HG03064 (cell line): ENCODE measurements around the gene AGK.

ENCODE experiments used
- ATAC-seq: cut with Tn5 transposase; IDR thresholded peaks from one replicate; pipeline ENCODE4 v1.9.1; 2021; ENCODE audit warnings: low read depth; ENCODE audit not compliant: unreplicated experiment

AGK gene

GRCh38 chr7:141551094-141551781, at the start of gene AGK:
AGK (plus strand) TSS chr7:141551410; CDS start chr7:141555467, 4,057 bp downstream.
- peak; percentile 94 for ATAC-seq

DNA sequence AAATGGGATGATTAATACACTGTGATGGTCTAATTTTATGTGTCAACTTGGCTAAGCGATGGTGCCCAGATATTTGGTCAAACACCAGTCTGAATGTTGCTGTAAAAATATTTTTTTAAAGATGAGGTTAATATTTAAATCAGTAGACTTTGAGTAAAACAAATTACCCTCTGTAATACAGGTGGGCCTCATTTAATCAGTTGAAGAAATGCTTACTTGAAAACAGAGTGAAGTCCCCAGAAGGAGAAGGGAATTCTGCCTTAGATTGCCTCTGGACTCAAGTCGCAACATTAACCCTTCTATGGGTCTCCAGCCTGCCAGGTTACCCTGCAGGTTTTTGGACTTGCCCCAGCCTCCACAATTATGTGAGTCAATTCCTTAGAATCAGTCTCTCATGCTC, 49.8 kb upstream of the AGK start:
- no peak for ATAC-seq

DNA sequence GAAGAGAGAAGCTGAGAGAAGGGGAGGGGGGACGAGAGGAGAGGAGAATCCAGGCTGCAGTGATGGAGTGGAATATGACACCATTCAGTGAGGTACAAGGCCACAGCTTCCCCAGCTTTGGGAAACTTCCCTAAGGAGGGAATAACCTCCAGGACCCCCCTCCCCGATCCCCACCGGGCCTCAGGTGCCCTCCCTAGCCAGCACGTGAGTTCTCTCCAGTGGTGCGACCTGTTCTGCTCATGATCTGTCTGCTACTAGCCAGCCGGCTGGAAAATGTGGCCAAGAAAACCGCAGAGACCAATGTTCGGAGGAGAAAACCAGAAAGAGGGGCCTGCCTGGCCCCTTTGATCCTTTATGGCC, 39.9 kb upstream of the AGK start:
- no peak for ATAC-seq

DNA sequence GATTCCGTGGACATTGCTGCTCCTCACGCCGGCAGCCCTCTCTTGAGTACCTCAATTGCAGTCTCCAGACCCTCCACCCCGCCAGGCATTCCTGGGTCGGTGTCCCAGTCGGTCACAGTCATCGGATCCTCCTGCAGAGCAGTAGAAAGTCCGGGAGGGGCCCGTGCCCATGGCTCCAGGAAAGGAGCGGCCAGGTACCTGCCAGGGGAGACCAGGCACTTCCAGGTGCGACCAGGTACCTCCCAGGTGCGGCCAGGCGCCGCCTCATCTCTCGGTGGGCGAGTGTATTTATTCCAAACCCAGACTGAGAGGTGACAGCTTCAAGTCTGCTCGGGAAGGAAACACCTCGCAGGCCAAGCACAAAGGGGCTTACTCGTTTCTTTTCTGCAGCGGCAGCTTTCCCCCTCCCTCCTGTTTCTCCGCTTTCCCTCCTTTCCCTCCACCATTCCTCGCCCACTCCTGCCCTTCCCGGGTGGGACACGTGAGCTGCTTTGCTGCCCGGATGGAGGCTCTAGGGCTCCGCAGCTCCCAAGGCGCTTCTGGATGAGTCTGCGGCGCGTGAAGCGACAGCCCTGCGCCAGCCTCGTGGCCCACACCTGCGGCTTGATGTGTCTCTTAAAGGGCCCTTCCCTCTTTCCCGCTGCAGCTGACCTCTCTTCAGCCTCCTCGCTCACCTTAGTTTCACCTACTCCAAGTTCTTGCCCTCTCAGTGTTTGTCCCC, 39.4 kb upstream of the AGK start:
- ATAC-seq: no peak

- ATAC-seq: no peak
Measured at GRCh38 chr7:141512597-141512996, 38.6 kb upstream of the AGK start.

- no peak for ATAC-seq
Measured at GRCh38 chr7:141513720-141514119, 37.5 kb upstream of the AGK start.

DNA sequence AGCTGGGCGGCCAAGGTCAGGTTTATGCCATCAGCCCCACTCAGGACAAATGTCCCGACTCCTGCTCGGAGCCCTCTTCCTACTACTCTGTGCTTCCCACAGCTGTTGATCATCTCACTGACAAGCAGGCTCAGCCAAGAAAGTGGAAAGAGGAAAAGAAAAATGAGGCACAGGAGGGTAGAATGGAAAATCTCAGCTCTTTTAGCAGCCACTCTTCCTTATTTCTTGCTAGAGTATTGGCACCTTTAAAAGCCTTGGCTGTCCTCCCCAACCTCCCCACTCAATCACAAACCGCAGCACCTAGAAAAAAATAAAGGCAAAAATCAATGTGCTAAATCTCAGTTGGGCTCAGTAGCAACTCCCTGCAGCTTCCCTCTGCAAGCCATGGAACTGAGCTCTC, 35.3 kb upstream of the AGK start:
- ATAC-seq: no peak

GRCh38 chr7:141519623-141520022, 31.6 kb upstream of the AGK start:
- no peak for ATAC-seq

DNA sequence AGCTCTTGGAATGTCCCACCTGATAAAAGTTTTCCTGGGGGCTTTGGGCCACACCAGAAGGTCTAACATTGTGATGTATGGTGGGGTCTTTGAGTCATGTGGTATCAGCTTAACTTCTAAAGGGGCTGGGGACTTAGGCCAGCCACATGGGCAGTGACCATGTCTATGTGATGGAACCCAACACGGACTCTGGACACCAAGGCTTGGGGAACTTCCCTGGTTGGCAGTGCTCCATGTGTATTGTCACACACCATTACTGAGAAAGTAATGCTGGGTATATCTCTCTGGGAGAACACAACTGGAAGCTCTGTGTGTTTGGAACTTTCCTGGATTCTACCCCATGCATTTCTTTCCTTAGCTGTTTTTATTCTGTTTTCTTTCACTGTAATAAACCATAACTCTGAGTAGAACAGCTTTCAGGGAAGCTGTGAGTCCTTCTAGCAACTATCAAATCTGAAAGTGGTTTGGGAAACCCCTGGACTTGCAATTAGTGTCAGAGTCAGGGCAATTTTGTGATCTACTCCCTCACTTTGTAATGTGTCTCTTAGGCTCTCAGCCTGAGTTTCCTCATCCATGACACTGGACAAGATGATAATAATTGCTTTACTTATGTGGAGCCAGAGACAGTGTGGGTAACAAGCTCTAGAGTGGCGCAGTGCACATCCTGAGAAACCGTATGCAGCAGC, 28.4 kb upstream of the AGK start:
- no peak for ATAC-seq

DNA sequence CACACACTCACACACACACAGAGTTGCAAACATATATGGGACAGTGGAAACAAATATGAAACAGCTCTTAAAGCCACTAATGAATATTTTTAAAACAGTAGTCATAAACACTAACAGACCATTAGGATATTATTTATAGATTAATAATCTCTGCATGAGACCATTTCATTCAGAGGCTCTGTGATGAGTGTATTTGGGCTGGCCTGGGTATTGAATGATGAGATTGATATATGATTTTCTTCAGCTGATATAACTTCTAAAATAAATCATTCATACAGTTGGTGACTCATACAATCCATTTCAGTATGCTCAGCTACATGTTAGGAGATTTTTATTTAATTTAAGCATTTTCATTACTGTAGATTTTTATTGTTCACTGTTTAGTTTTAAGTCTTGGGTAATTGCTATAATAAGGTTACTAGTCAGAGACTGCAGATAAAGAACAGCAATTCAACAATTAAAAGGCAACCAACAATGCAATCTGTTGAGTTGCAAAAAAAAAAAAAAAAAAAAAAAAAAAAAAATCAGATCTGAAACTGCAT, 25.2 kb upstream of the AGK start:
- ATAC-seq: no peak

DNA sequence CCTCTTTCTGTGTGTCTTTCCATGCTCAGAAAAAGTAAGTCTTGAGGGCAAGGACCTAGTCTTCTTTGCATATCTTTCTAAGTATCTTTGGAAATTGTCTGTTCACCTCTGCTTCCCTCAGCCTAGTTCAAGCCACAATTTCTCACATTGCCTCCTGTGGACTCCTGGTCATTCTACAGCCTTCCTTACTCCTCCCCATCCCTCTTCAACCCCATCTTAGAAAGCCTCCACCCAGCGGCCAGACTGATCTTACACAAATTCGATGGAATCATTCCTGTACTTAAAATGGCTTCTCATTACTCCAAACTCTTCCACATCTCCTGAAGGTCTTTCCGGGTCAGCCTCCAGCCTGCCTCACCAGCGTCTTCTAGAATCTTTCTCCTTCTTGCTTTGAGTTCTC, 24.1 kb upstream of the AGK start:
- no peak for ATAC-seq

DNA sequence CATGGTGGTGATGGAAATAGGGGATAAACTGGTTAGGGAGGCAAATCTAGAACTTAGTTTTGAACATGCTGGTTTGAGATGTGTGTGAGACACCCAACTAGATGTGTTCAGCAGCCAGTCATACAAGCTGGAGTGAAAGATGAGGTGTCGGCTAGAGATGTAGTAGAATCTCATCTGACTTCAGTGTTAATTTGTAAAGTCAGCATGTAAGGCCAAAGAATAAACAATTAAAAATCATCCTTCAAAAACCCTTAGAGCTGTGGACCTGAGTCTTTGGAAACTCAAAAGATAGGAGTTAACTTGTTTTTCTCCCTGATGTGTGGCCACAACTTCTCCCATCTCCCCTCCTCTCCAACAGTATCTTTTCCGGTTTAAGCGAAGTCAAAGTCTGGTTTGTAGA, 22.8 kb upstream of the AGK start:
- no peak for ATAC-seq

DNA sequence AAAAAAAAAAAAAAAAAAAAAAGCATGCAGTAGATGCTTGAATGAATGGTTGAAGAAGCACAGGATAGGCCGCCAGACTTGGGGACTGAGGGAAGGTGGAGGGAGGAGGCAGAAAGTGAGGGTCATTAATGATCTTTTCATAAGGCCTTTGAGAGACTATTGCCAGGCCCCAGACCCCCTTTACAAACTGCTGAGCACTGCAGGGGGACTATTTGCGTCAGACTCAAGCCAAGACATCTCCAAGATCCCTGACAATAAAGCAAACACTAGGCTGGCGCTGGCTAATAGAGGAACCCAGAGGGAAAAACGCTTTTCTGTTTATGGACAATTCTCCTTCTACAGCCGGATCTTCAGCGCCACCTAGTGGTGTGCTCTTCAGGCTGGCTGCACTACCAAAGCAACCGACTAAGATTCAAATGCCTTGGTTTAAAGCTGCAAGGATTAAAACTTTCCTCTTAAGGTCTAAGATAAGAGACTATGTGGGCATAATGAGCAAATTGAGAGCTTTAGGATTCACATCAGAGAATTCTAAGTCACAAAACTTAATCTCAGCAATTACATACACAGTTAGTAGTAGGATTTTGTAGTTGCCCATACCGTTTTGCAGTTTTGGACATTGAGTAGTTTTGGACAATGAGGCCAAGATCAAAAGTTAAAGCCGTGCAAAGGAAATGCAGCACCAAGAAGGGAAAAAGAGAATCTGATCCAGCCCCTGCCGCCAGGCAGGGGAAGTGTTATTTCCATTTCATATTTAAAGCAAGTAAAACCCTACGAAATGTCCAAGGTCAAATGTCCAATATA, 17.9 kb upstream of the AGK start:
- ATAC-seq: no peak

- ATAC-seq: no peak
Measured at GRCh38 chr7:141534757-141535737, 16.2 kb upstream of the AGK start.

GRCh38 chr7:141537906-141538305, 13.3 kb upstream of the AGK start:
- no peak for ATAC-seq

GRCh38 chr7:141541375-141541774, 9.8 kb upstream of the AGK start:
- no peak for ATAC-seq

DNA sequence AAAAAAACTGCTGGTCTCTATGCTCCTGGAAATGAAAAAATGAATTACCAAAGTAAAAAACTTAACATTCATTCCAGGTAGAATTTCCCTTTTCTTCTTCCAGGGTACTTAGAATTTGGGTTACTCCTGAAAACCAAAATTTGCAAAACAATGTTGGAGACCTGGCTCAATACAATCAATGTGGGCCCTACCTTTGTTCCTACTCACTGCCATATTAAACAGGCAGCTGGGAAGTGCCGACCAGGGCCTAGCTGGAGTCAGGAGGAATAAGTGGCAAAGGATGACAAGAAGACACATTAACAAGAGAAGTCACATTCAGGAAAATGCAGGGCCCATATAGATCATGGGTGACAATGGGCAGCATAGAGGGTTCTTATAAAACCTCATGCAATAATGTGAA, 6.4 kb upstream of the AGK start:
- ATAC-seq: no peak

GRCh38 chr7:141549582-141549981, 1.6 kb upstream of the AGK start:
- no peak for ATAC-seq

DNA sequence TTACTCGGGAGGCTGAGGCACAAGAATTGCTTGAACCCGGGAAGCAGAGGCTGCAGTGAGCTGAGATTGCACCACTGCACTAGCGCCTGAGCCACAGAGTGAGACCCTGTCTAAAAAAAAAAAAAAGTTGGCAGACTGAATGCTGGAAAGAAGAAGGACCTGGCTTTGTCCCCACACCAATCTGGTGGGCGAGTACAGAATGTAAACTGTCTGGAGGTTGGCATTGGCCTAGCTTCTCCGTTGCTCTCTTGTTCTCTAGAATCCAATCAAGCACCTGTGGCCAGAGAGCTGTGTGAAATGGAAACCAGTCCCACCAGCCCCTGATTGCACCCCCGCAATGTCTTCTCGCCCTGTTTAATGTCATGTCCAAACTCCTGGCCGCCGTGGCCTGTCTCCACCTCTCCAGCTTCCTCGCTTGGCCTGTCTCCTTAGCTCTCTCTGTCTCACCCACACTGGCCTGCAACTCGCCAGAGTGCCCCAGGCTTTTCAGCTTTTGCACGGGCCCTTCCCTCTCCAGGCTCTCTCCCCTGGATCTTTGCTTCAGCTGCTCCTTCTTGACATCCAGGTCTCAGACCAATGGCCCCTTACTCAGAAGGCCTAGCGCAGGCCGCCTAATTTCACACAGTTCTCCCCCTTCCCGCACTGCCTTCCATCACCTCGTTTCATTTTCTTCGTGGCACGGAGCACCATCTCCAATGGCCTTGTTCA, 670 bp upstream of the AGK start:
- no peak for ATAC-seq
